Measurements from ENCODE around the gene AP4S1. TPM values are rescaled to one million over a fixed set of nuclear protein-coding genes. Genes with fewer than 3 reads are reported as not detected.

Gene AP4S1
- total and polyA plus RNA-seq, 8 donors, result 0.45 to 15.6 (median 5.0) TPM; not detected in 1

- Histone ChIP-seq H3K4me1 (no peaks in the 10 kb centered on the region), H3K27ac (no peak overlapping the region), H3K27me3 (no peaks in the 10 kb centered on the region), H3K36me3 (peaks cover 69 to 100% (median 100%) of the 10 kb centered on the region in 4 donors), H3K4me3 (no peak overlapping the region), H3K9me3 (no peaks in the 10 kb centered on the region)
- intact Hi-C loops (cut with DNase I; ENCODE audit: low total_unique reads), result no loop called here
- no peak for TF ChIP-seq POLR2AphosphoS5 (IDR thresholded peaks at IDR 0.05)
- TF ChIP-seq EP300 (IDR thresholded peaks at IDR 0.05), result no peak
- 67 to 85% (median 81%) methylated on average over 3 of the region's 3 CpGs for WGBS, 5 donors
- DNase-seq, result no peak
Observed at GRCh38 chr14:31118892-31119291, 93.4 kb downstream of the AP4S1 start.

- 74 to 85% (median 79%) methylated on average over 6 to 8 of the region's 8 CpGs for WGBS, 5 donors
- peaks cover 56 to 100% (median 97%) of the 10 kb centered on the region in 4 donors for H3K36me3 ChIP-seq
- no peaks in the 10 kb centered on the region for H3K9me3 ChIP-seq
- intact Hi-C loops (cut with DNase I; ENCODE audit: low total_unique reads), result no loop called here
- H3K4me1 ChIP-seq, result no peaks in the 10 kb centered on the region
- no peak overlapping the region for H3K4me3 ChIP-seq
- DNase-seq, result peak in 1 of 2 donors; percentile 5
- H3K27me3 ChIP-seq, result no peaks in the 10 kb centered on the region
- no peak overlapping the region for H3K27ac ChIP-seq
- TF ChIP-seq POLR2AphosphoS5 (IDR thresholded peaks at IDR 0.05) (no peak), POLR2A (IDR thresholded peaks at IDR 0.05) (no peak), EP300 (IDR thresholded peaks at IDR 0.05) (no peak), CTCF (IDR thresholded peaks at IDR 0.05) (no peak)
Observed at GRCh38 chr14:31122098-31122611, 96.7 kb downstream of the AP4S1 start.

GRCh38 chr14:31122921-31123320 lies 97.5 kb downstream of the AP4S1 start:
- no peak overlapping the region for H3K4me3 ChIP-seq
- H3K36me3 ChIP-seq, result peaks cover 54 to 100% (median 97%) of the 10 kb centered on the region in 4 donors
- peaks cover 0 to 5% (median 0%) of the 10 kb centered on the region in 4 donors for H3K4me1 ChIP-seq
- intact Hi-C loops (cut with DNase I; ENCODE audit: low total_unique reads), result no loop called here
- no peak for DNase-seq
- H3K27me3 ChIP-seq, result no peaks in the 10 kb centered on the region
- H3K9me3 ChIP-seq, result no peaks in the 10 kb centered on the region
- TF ChIP-seq CTCF (IDR thresholded peaks at IDR 0.05), result no peak
- TF ChIP-seq EP300 (IDR thresholded peaks at IDR 0.05), result no peak
- no peak for TF ChIP-seq POLR2A (IDR thresholded peaks at IDR 0.05)
- TF ChIP-seq POLR2AphosphoS5 (IDR thresholded peaks at IDR 0.05), result no peak
- no peak overlapping the region for H3K27ac ChIP-seq
- WGBS, 5 donors, result 70 to 83% (median 75%) methylated on average over 4 of the region's 4 CpGs

DNA sequence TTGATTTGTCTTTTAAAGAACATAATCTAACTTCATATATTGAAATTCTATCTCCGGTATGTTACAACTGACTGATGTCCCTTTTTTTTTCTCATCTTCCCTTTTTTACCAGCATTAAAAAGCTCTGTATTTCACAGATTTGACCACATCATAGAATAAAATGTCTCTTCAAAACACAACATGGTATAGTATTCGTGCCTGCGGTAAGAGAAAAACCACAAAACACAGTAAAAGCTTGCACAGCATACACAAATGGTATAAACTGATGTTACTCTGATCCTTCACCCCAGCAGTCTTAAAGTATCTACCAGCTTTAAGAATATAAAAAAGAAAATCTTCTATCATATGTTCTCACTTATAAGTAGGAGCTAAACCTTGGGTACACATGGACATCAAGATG lies 98.7 kb downstream of the AP4S1 start:
- intact Hi-C loops (cut with DNase I; ENCODE audit: low total_unique reads), result no loop called here
- TF ChIP-seq EP300 (IDR thresholded peaks at IDR 0.05) (no peak), POLR2A (IDR thresholded peaks at IDR 0.05) (no peak), POLR2AphosphoS5 (IDR thresholded peaks at IDR 0.05) (no peak), CTCF (IDR thresholded peaks at IDR 0.05) (no peak)
- no peaks in the 10 kb centered on the region for H3K9me3 ChIP-seq
- H3K4me1 ChIP-seq, result peaks cover 0 to 18% (median 0%) of the 10 kb centered on the region in 4 donors
- H3K36me3 ChIP-seq, result peaks cover 53 to 100% (median 97%) of the 10 kb centered on the region in 4 donors
- no peaks in the 10 kb centered on the region for H3K27me3 ChIP-seq
- H3K4me3 ChIP-seq, result no peak overlapping the region
- peak in 1 of 2 donors; percentile 26 for DNase-seq
- 82 to 92% (median 86%) methylated on average over 3 of the region's 3 CpGs for WGBS, 5 donors
- no peak overlapping the region for H3K27ac ChIP-seq

- peaks cover 48 to 100% (median 95%) of the 10 kb centered on the region in 4 donors for H3K36me3 ChIP-seq
- intact Hi-C loops (cut with DNase I; ENCODE audit: low total_unique reads), result no loop called here
- WGBS, 5 donors, result 85 to 95% (median 93%) methylated on average over 5 to 6 of the region's 6 CpGs
Observed at GRCh38 chr14:31125231-31125630, 99.8 kb downstream of the AP4S1 start.

More at GRCh38 chr14:31125231-31125630, 99.8 kb downstream of the AP4S1 start:
- H3K4me3 ChIP-seq, result no peak overlapping the region
- H3K27ac ChIP-seq, result no peak overlapping the region
- no peak for TF ChIP-seq EP300 (IDR thresholded peaks at IDR 0.05)
- TF ChIP-seq POLR2A (IDR thresholded peaks at IDR 0.05), result no peak
- TF ChIP-seq POLR2AphosphoS5 (IDR thresholded peaks at IDR 0.05), result no peak
- no peak for TF ChIP-seq CTCF (IDR thresholded peaks at IDR 0.05)
- peaks cover 0 to 18% (median 0%) of the 10 kb centered on the region in 4 donors for H3K4me1 ChIP-seq
- H3K27me3 ChIP-seq, result no peaks in the 10 kb centered on the region
- no peaks in the 10 kb centered on the region for H3K9me3 ChIP-seq
- no peak for DNase-seq

Measured in stomach (tissue), 9 donors.